ENCODE data around the gene ADGRB3.

DNA sequence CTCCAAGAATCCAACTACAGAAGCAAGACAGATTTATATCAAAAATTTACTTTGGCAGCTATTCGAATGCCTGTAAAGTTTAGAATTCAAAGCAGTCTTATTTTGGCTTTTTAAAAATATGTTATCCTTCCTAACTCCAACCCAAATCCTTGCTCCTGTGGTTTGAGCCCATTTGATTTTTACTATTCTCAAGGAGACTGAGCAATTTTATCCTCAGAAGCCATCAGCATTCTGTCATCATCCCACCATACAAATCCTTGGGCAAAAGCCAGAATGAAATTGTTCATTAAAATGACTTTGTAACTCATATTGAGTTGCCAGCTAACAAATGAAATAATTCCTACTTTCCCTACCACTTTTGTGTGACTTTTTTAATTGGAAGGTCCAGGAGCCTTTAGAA lies 392.8 kb downstream of the ADGRB3 start:
- TF ChIP-seq CTCF (conservative IDR thresholded peaks at IDR 0.05; ENCODE audit: low read depth, low read length): no peak
- no peak for TF ChIP-seq EZH2 (IDR thresholded peaks at IDR 0.05; ENCODE audit: borderline replicate concordance, low read depth, low read length, poor library complexity, severe bottlenecking)

All from A673 (cell line).